GM12891 (cell line): ENCODE results near the gene CSNK2A1.

Experiments
- DNase-seq: peaks from one replicate; pipeline ENCODE4 v3.0.0; 2011; ENCODE audit warnings: low spot score; ENCODE audit not compliant: insufficient read length
- FAIRE-seq: peaks from 2 replicates; lab custom pipeline; 2011; peaks lifted over from hg19 to GRCh38; lab: Jason Lieb, UNC
- PAX5 ChIP-seq: IDR thresholded peaks from 2 replicates; pipeline ENCODE4 v1.6.1; 2011; ENCODE audit warnings: low read length, moderate library complexity, mild to moderate bottlenecking; ENCODE audit not compliant: insufficient read depth, severe bottlenecking
- POLR2A ChIP-seq: IDR thresholded peaks from 2 replicates; pipeline ENCODE4 v1.6.1; 2011; ENCODE audit warnings: low read depth, low read length, control low read depth
- POLR2AphosphoS5 ChIP-seq: IDR thresholded peaks from 2 replicates; pipeline ENCODE4 v1.6.1; 2011; ENCODE audit warnings: low read depth, low read length, control low read depth
- POU2F2 ChIP-seq: IDR thresholded peaks from 2 replicates; pipeline ENCODE4 v1.6.1; 2011; ENCODE audit warnings: low read depth, mild to moderate bottlenecking, control low read depth, low read length, moderate library complexity
- SPI1 ChIP-seq: IDR thresholded peaks from 2 replicates; pipeline ENCODE4 v1.6.1; 2011; ENCODE audit warnings: low read depth, low read length, control low read depth
- TAF1 ChIP-seq: IDR thresholded peaks from 2 replicates; pipeline ENCODE4 v1.6.1; 2011; ENCODE audit warnings: low read depth, low read length, control low read depth

Gene CSNK2A1

DNA sequence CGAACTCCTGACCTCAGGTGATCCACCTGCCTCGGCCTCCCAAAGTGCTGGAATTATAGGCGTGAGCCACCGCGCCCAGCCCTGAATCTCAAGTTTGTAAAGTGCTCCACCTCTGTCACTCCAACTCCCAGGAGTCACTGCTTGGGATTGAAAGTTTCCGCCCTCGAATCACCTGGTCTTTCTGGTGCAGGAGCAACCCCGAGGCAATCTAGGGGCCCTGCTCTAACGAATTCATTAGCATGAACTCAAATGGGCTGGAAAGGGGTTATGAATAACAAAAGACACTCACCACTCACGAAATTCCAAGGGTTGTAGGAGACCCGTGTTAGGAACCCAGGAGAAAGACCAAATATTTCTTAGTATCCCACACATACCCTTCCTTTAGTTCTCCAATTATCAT, 109.4 kb downstream of the CSNK2A1 start:
- DNase-seq (no peak), FAIRE-seq (no peak)
- TF ChIP-seq POLR2A, result no peak
- no peak for TF ChIP-seq POU2F2
- no peak for TF ChIP-seq PAX5
- TF ChIP-seq TAF1, result no peak
- no peak for TF ChIP-seq SPI1
- TF ChIP-seq POLR2AphosphoS5, result no peak; the same call in 1 of the 2 replicates

DNA sequence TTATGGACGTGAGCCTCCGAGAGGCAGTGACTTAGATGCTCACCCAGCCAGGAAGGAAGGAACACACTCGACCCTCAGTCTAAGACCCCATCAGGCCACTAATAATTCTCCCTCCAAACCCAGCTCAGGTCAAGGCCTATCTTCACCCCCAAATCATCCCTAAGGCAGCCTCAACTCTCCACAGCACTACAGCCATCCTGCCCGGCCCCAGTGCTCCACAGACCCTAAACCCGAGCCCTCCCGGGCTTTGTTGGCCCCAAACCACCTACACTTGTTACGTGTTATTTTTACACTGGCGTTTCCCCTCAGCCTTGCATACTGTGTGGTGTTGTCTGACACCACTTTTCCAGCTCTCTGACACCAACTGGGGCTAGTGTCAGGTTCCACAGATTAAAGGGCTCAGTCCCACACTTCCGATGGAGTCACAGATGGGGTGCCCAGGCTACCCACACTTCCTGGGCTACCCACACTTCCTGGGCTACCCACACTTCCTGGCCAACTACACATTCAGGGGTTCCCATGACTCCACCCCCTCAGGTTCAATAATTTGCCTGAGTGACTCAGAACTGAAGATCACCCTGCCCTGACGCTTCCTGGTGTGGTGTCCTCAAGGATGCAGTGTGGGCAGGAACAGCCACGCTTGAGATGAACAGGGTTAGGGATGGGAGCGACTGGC, 110.2 kb downstream of the CSNK2A1 start:
- DNase-seq, result peak; percentile 79
- peak; percentile 0 for TF ChIP-seq POLR2AphosphoS5
- no peak for TF ChIP-seq PAX5
- FAIRE-seq, result peak; percentile 98

GRCh38 chr20:432677-433299, 110.8 kb downstream of the CSNK2A1 start:
- DNase-seq, result no peak
- TF ChIP-seq PAX5, result no peak
- no peak for TF ChIP-seq SPI1
- no peak for TF ChIP-seq POLR2A
- TF ChIP-seq POU2F2, result no peak
- no peak for TF ChIP-seq POLR2AphosphoS5
- no peak for TF ChIP-seq TAF1
- FAIRE-seq, result no peak

DNA sequence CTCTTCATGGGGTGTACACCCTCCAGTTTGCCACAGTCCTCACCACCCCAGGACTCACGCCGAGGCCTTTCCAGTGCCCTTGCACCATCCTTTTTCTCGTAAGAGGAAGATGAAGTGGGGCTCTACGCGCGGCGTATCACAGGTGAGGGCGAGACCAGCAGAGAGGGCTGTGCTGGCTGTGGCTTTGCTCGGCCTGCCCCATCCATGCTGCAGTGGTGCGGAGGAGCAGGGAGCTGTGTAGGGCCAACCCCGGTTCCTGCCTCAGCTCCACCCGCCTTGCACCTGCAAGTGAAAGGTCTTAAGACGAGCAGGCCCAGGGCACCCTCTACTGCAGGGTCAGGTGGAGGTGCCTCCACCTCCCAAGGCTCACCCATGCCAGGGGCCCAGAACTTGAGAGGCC, 111.4 kb downstream of the CSNK2A1 start:
- FAIRE-seq, result no peak
- DNase-seq, result no peak
- no peak for TF ChIP-seq PAX5
- TF ChIP-seq SPI1, result no peak
- TF ChIP-seq POLR2A, result no peak
- no peak for TF ChIP-seq TAF1
- no peak for TF ChIP-seq POU2F2
- no peak for TF ChIP-seq POLR2AphosphoS5

- no peak for DNase-seq
- no peak for TF ChIP-seq POLR2A
- no peak for TF ChIP-seq SPI1
- TF ChIP-seq TAF1, result no peak
- TF ChIP-seq POLR2AphosphoS5, result no peak
- FAIRE-seq, result no peak
Measured at GRCh38 chr20:431012-431904, 112.3 kb downstream of the CSNK2A1 start.

- DNase-seq (no peak), FAIRE-seq (no peak)
- TF ChIP-seq POU2F2 (no peak), POLR2AphosphoS5 (no peak)
Measured at GRCh38 chr20:430091-430999, 113.2 kb downstream of the CSNK2A1 start.

DNA sequence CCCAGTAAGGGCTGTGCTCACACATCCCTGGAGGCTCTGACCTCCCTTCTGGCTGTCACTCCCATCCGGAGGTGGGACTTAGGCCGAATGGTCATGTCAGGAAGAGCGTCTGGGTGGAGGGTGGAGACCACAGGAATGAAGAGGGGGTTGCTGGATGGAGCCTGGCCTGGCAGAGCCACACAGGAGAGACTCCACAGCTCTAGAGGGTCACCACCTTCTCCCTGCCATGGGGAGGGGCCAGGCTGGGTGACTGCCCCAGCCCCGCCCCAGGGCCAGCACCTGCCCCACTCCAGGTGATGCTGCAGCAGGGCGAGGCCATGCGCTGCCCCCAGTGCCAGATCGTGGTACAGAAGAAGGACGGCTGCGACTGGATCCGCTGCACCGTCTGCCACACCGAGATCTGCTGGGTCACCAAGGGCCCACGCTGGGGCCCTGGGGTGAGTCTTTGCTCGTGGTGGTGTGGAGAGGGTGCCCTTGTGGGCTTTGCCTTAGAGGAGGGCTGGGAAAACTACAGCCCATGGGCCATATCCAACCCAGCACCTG, 114.9 kb downstream of the CSNK2A1 start:
- TF ChIP-seq POLR2A (no peak), POU2F2 (no peak), PAX5 (no peak), SPI1 (no peak), TAF1 (no peak), POLR2AphosphoS5 (no peak)
- FAIRE-seq, result no peak
- DNase-seq, result no peak

- DNase-seq (no peak), FAIRE-seq (no peak)
- TF ChIP-seq SPI1 (no peak), POLR2AphosphoS5 (no peak), POU2F2 (no peak), PAX5 (no peak), TAF1 (no peak)
Measured at GRCh38 chr20:427849-428657, 115.5 kb downstream of the CSNK2A1 start.

- no peak for FAIRE-seq
Measured at GRCh38 chr20:427401-427800, 116.2 kb downstream of the CSNK2A1 start.

More at GRCh38 chr20:427401-427800, 116.2 kb downstream of the CSNK2A1 start:
- TF ChIP-seq POLR2AphosphoS5 (no peak), POLR2A (no peak), TAF1 (no peak), PAX5 (no peak), POU2F2 (no peak), SPI1 (no peak)
- DNase-seq, result no peak
